Common myeloid progenitor, CD34-positive (primary cell): ENCODE results near the gene DOCK8.

Experiments
- CTCF ChIA-PET: fragments of 350-600 bp; sonication (Branson Sonifier 250); formaldehyde crosslinking; loops from one replicate; lab custom pipeline; 2021; ENCODE audit warnings: antibody characterized with exemption; lab: Charles Lee
- POLR2A ChIA-PET: fragments of 350-600 bp; sonication (Branson Sonifier 250); formaldehyde crosslinking; loops from one replicate; lab custom pipeline; 2021; ENCODE audit warnings: antibody characterized with exemption; lab: Charles Lee
- DNase-seq, 3 donors: peaks; one replicate each; pipeline versions ENCODE4 v3.0.0 to v3.0.0-alpha.2; 2013
- H3K27ac ChIP-seq, 2 experiments: 1 replicate in 1 of 2; 2 replicates in 1 of 2; pipeline ENCODE4 v1.7.0; 2013; ENCODE audit warnings: inconsistent platforms in 2 of 2, low read length in 2 of 2, mild to moderate bottlenecking in 2 of 2, low read depth in 1 of 2, moderate library complexity in 1 of 2; ENCODE audit not compliant: severe bottlenecking in 2 of 2, insufficient read depth in 1 of 2, poor library complexity in 1 of 2
- H3K27me3 ChIP-seq, 5 experiments: replicated peaks in 2 of 5; 1 replicate in 3 of 5; 2 replicates in 2 of 5; pipeline versions ENCODE4 v1.6.1 to v1.7.0; 2013; ENCODE audit warnings: low read length in 4 of 5, mild to moderate bottlenecking in 2 of 5, moderate library complexity in 2 of 5, inconsistent platforms in 1 of 5; ENCODE audit not compliant: insufficient read depth in 5 of 5, control insufficient read depth in 4 of 5
- H3K36me3 ChIP-seq, 4 experiments: 1 replicate in 2 of 4; 2 replicates in 2 of 4; pipeline versions ENCODE4 v1.6.1 to v1.7.0; 2013; ENCODE audit warnings: low read length in 3 of 4, control low read depth in 1 of 4, mild to moderate bottlenecking in 1 of 4; ENCODE audit not compliant: control insufficient read depth in 4 of 4, insufficient read depth in 4 of 4
- H3K4me1 ChIP-seq, 4 experiments: 1 replicate in 3 of 4; 2 replicates in 1 of 4; pipeline versions ENCODE4 v1.6.1 to v1.7.1; 2013; ENCODE audit warnings: low read length in 3 of 4, mild to moderate bottlenecking in 3 of 4, control low read depth in 1 of 4, inconsistent platforms in 1 of 4, moderate library complexity in 1 of 4; ENCODE audit not compliant: control insufficient read depth in 4 of 4, insufficient read depth in 4 of 4; ENCODE audit errors: control extremely low read depth in 1 of 4
- H3K4me3 ChIP-seq, 7 experiments: 1 replicate in 4 of 7; 2 replicates in 3 of 7; pipeline versions ENCODE4 v1.5.1 to v1.7.0; 2013; ENCODE audit warnings: mild to moderate bottlenecking in 7 of 7, low read length in 6 of 7, moderate library complexity in 6 of 7, inconsistent platforms in 2 of 7, low read depth in 2 of 7, control low read depth in 1 of 7; ENCODE audit not compliant: insufficient read depth in 4 of 7, control insufficient read depth in 1 of 7; ENCODE audit errors: extremely low read depth in 1 of 7
- H3K9me3 ChIP-seq, 5 experiments: 1 replicate in 4 of 5; 2 replicates in 1 of 5; pipeline versions ENCODE4 v1.6.1 to v1.7.1; 2013; ENCODE audit warnings: low read length in 4 of 5, mild to moderate bottlenecking in 2 of 5, inconsistent platforms in 1 of 5, low read depth in 1 of 5, moderate library complexity in 1 of 5; ENCODE audit not compliant: control insufficient read depth in 4 of 5, insufficient read depth in 2 of 5; ENCODE audit errors: control extremely low read depth in 1 of 5
- WGBS: methylation state at CpG from one replicate; pipeline ENCODE4 v1.1.5; 2013; ENCODE audit not compliant: insufficient coverage; 5-methylcytosine and 5-hydroxymethylcytosine counted together

The DOCK8 gene

GRCh38 chr9:426976-427375 lies 212.3 kb downstream of the DOCK8 start:
- POLR2A ChIA-PET, result no interaction called here
- CTCF ChIA-PET, result interaction anchor here (1.2 kb wide), 2 partner anchors 10 to 22 kb away, joined by 3 read pairs; no protein-coding TSS in a partner anchor
- no peaks in the 10 kb centered on the region for H3K9me3 ChIP-seq
- H3K4me3 ChIP-seq, result no peak overlapping the region
- H3K36me3 ChIP-seq, result peaks cover 53 to 94% (median 68%) of the 10 kb centered on the region in 4 experiments
- H3K4me1 ChIP-seq, result no peaks in the 10 kb centered on the region
- H3K27ac ChIP-seq, result no peak overlapping the region
- H3K27me3 ChIP-seq, result no peaks in the 10 kb centered on the region
- no peak for DNase-seq
- 89% methylated on average over 1 of the region's 1 CpG for WGBS

DNA sequence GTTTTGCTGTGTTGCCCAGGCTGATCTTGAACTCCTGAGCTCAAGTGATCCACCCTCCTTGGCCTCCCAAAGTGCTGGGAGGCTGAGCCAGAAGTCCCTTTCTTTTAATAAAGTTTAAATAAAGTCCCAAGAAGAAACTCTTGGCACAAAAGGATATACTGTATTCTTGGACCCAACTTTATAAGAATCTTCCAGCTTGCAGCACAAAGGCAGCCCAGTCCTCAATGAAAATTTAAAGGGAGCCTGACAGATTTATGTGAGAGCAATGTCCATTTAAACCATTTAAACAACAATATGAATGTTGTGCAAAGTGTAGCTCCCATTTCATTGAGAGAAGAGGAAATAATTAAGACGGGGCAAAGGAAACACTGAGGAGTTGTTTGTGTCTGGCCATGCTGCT lies 217.0 kb downstream of the DOCK8 start:
- no peak for DNase-seq
- Histone ChIP-seq H3K27me3 (no peaks in the 10 kb centered on the region), H3K4me3 (no peak overlapping the region), H3K4me1 (no peaks in the 10 kb centered on the region), H3K9me3 (no peaks in the 10 kb centered on the region), H3K36me3 (peaks cover 55 to 94% (median 74%) of the 10 kb centered on the region in 4 experiments), H3K27ac (no peak overlapping the region)
- ChIA-PET CTCF (interaction anchor here (1.2 kb wide), 1 partner anchor 34 kb away, joined by 3 read pairs; no protein-coding TSS in a partner anchor), POLR2A (no interaction called here)
- WGBS, result 67% methylated on average over 1 of the region's 1 CpG

DNA sequence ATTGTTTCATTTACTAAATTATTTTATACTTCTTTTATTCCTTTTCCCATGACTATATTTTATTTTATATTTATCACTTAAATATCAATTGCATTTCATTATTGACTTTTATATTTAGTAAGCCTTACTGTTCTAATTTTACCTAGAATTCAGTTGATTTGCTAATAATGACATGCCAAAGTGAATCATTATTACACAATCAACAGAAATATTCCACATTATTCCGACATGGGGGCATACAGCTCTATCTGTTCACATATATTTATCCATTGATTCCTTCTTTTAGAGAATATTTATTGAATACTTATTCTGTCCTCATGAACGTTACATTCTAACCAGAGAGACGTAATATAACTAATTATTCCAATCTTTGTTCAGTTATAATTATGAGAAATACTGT lies 221.8 kb downstream of the DOCK8 start:
- Histone ChIP-seq H3K4me1 (no peaks in the 10 kb centered on the region), H3K27ac (no peak overlapping the region), H3K9me3 (no peaks in the 10 kb centered on the region), H3K36me3 (peaks cover 51 to 94% (median 72%) of the 10 kb centered on the region in 4 experiments), H3K4me3 (no peak overlapping the region), H3K27me3 (no peaks in the 10 kb centered on the region)
- ChIA-PET POLR2A (no interaction called here), CTCF (interaction anchor here (1.4 kb wide), 1 partner anchor 10 kb away, joined by 3 read pairs; no protein-coding TSS in a partner anchor)
- DNase-seq, result no peak
- no CpG with 5 or more reads among the region's 3 CpGs for WGBS

DNA sequence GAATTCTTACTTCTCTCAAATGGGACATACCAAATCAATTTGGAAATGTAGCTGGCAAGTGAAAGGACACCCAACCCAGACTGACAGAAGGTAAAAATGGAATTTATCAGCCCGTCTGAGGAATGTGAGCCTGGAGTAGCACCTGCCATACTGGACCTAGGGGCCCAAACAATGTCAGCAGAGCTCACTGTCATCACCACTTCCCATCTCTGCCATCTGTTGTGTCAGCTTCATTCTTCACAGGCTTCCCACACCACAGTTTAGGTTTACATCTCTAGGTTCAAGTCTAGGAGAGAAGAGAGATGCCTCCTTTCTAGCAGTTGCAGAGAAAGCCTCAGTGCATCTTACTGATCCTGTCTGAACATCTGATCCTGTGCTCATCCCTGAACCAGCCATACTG lies 222.4 kb downstream of the DOCK8 start:
- 100% methylated on average over 1 of the region's 1 CpG for WGBS

DNA sequence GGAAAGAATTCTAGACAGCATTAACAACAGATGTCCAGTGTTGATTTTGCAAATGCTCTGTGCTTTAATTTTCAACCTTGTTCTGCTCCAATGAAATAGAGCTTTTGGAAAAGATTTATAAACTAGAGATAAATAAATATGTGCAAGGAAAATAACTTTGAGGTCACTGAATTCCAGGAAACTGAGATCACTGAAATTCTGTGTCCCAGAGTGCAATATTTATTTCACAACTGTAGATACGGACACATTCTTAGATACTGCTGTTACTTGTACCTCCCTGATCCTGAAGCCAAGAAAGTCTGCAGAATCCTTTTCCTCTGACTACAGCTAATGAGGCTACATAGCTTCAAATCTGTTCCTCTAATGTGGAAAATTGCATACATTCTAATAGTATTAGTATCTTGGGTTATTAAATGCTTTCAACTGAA lies 222.9 kb downstream of the DOCK8 start:
- H3K4me3 ChIP-seq, result no peak overlapping the region
- WGBS, result 100% methylated on average over 1 of the region's 1 CpG
- H3K9me3 ChIP-seq, result no peaks in the 10 kb centered on the region
- H3K36me3 ChIP-seq, result peaks cover 50 to 95% (median 70%) of the 10 kb centered on the region in 4 experiments
- no peak for DNase-seq
- ChIA-PET CTCF (interaction anchor here (1.2 to 1.4 kb wide), 2 partner anchors 10 to 11 kb away, joined by 3 read pairs; no protein-coding TSS in a partner anchor), POLR2A (no interaction called here)
- H3K27me3 ChIP-seq, result no peaks in the 10 kb centered on the region
- H3K27ac ChIP-seq, result no peak overlapping the region
- no peaks in the 10 kb centered on the region for H3K4me1 ChIP-seq

More for the DNA sequence above, 222.4 kb downstream of the DOCK8 start:
- Histone ChIP-seq H3K4me1 (no peaks in the 10 kb centered on the region), H3K36me3 (peaks cover 48 to 95% (median 71%) of the 10 kb centered on the region in 4 experiments), H3K27me3 (no peaks in the 10 kb centered on the region), H3K27ac (no peak overlapping the region), H3K9me3 (no peaks in the 10 kb centered on the region), H3K4me3 (no peak overlapping the region)
- POLR2A ChIA-PET, result no interaction called here
- DNase-seq, result no peak
- CTCF ChIA-PET, result interaction anchor here (1.2 to 1.4 kb wide), 2 partner anchors 10 to 11 kb away, joined by 3 read pairs; no protein-coding TSS in a partner anchor

GRCh38 chr9:438066-438465 lies 223.4 kb downstream of the DOCK8 start:
- Histone ChIP-seq H3K4me1 (no peaks in the 10 kb centered on the region), H3K27me3 (no peaks in the 10 kb centered on the region), H3K4me3 (no peak overlapping the region), H3K36me3 (peaks cover 50 to 95% (median 71%) of the 10 kb centered on the region in 4 experiments), H3K27ac (no peak overlapping the region), H3K9me3 (no peaks in the 10 kb centered on the region)
- no peak for DNase-seq
- POLR2A ChIA-PET, result no interaction called here
- WGBS, result 65% methylated on average over 2 of the region's 2 CpGs
- CTCF ChIA-PET, result interaction anchor here (1.2 to 1.4 kb wide), 2 partner anchors 9 to 12 kb away, joined by 3 read pairs; no protein-coding TSS in a partner anchor

DNA sequence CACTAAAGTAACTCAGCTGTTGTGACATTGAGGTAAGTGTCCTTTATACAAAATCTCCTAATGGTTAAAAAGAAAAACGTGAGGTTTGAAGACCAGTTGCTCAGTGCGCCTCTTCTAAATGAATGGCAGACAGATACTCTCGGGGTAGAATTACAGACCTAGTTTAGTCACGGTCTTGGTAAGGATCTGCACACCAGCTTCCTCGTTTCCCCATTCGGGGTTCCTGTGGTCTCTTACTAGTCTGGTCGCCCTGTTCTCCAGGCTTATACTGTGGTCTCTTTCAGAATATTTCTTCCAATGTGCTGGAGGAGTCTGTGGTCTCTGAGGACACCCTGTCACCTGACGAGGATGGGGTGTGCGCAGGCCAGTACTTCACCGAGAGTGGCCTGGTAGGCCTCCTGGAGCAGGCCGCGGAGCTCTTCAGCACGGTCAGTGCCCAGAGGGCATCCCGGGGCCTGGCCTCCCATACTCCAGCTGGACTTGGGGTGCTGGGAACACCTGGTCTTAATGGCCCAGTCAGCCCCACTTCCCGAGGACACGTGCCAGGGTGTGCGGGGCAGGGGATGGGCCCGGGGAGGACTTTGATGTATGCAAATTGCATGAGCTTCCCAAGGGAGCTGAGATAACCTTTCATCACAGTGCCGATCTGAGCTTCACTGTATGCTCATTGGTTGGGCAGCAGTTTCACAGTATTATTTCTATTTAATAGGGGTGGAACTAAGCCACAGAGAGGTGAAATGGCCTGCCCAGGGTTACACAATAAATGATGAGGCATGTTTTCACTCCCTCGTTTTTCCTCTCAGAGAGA lies 224.5 kb downstream of the DOCK8 start:
- H3K4me1 ChIP-seq, result no peaks in the 10 kb centered on the region
- ChIA-PET POLR2A (no interaction called here), CTCF (no interaction called here)
- no peak for DNase-seq
- no peak overlapping the region for H3K27ac ChIP-seq
- no peak overlapping the region for H3K4me3 ChIP-seq
- no peaks in the 10 kb centered on the region for H3K27me3 ChIP-seq
- no peaks in the 10 kb centered on the region for H3K9me3 ChIP-seq
- WGBS, result 94% methylated on average over 17 of the region's 20 CpGs
- H3K36me3 ChIP-seq, result peaks cover 48 to 96% (median 69%) of the 10 kb centered on the region in 4 experiments
